Hepatocyte (in vitro differentiated cells): ENCODE data around the gene SLC9A8.

ENCODE experiments used
- EZH2 ChIP-seq: fragments of 200-600 bp; sonication (generic); IDR thresholded peaks from 2 replicates; pipeline ENCODE4 v1.6.1; 2016; ENCODE audit warnings: antibody characterized with exemption, mild to moderate bottlenecking, borderline replicate concordance
- EZH2phosphoT487 ChIP-seq: fragments of 200-600 bp; sonication (generic); IDR thresholded peaks from one replicate; pipeline ENCODE4 v1.6.1; 2018; ENCODE audit warnings: antibody characterized with exemption, mild to moderate bottlenecking, low read depth, moderate library complexity; ENCODE audit not compliant: unreplicated experiment, severe bottlenecking
- TF ChIP-seq, protein P1 (sequence below): fragments of 200-600 bp; sonication (generic); IDR thresholded peaks from 2 replicates; pipeline ENCODE4 v1.5.1; 2016; ENCODE audit warnings: antibody characterized with exemption, mild to moderate bottlenecking; ENCODE audit not compliant: poor library complexity

GRCh38 chr20:49831022-49831769 is 18.6 kb downstream of the SLC9A8 start:
- TF ChIP-seq EZH2phosphoT487, result no peak
- no peak for TF ChIP-seq EZH2
- TF ChIP-seq, protein P1, sequence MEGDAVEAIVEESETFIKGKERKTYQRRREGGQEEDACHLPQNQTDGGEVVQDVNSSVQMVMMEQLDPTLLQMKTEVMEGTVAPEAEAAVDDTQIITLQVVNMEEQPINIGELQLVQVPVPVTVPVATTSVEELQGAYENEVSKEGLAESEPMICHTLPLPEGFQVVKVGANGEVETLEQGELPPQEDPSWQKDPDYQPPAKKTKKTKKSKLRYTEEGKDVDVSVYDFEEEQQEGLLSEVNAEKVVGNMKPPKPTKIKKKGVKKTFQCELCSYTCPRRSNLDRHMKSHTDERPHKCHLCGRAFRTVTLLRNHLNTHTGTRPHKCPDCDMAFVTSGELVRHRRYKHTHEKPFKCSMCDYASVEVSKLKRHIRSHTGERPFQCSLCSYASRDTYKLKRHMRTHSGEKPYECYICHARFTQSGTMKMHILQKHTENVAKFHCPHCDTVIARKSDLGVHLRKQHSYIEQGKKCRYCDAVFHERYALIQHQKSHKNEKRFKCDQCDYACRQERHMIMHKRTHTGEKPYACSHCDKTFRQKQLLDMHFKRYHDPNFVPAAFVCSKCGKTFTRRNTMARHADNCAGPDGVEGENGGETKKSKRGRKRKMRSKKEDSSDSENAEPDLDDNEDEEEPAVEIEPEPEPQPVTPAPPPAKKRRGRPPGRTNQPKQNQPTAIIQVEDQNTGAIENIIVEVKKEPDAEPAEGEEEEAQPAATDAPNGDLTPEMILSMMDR, result no peak
